HCT116 (cell line): ENCODE data around the gene LDAH. TPM values are rescaled to one million over a fixed set of nuclear protein-coding genes. Genes with fewer than 3 reads are reported as not detected.

Experiments used
- ATAC-seq: fragments of 200-7000 bp; cut with Tn5 transposase; 2 replicates; pipeline ENCODE4 v1.9.1; 2020; ENCODE audit warnings: mild to moderate bottlenecking, moderate library complexity
- BruUV-seq: library from RNA; stranded (reverse); fragments of 400-500 nt; replicated peaks from 2 replicates; lab custom pipeline; 2021; lab: Mats Ljungman, UMichigan
- CTCF ChIA-PET: fragments of 300-600 bp; sonication (Branson Sonifier 250); formaldehyde crosslinking; loops from one replicate; lab custom pipeline; 2021; ENCODE audit warnings: antibody characterized with exemption; lab: Charles Lee
- POLR2A ChIA-PET: fragments of 300-600, 350-600 bp; sonication (Branson Sonifier 250); formaldehyde crosslinking; loops from one replicate; lab custom pipeline; 2021; ENCODE audit warnings: antibody characterized with exemption; lab: Charles Lee
- RAD21 ChIA-PET, 2 experiments: fragments of 300-600 bp; sonication (Branson Sonifier 250); formaldehyde crosslinking; loops; one replicate each; lab custom pipeline; 2023; ENCODE audit warnings: low total read pairs in 2 of 2; ENCODE audit not compliant: uncharacterized antibody in 2 of 2, unreplicated experiment in 2 of 2, low non-redundant PET in 1 of 2; lab: Charles Lee
- DNase-seq: peaks from one replicate; pipeline ENCODE4 v3.0.0-alpha.2; 2010; ENCODE audit warnings: low read depth, low spot score
- H2AFZ ChIP-seq: fragments of 200-600 bp; shearing (Covaris generic), sonication (generic); 2 replicates; pipeline ENCODE4 v1.6.1; 2017; ENCODE audit warnings: low read depth, mixed run types, mixed read lengths, antibody characterized with exemption, low read length; ENCODE audit not compliant: poor library complexity, severe bottlenecking
- H3K27ac ChIP-seq: 2 replicates; pipeline ENCODE4 v1.5.1; 2012; ENCODE audit warnings: low read depth, low read length
- H3K27me3 ChIP-seq: fragments of 200-600 bp; sonication (generic); 2 replicates; pipeline ENCODE4 v1.6.1; 2016; ENCODE audit warnings: mixed run types, low read length, mixed read lengths; ENCODE audit not compliant: insufficient read depth
- H3K36me3 ChIP-seq, 2 experiments: fragments of 200-500 bp in 1 of 2; fragments of 200-600 bp in 1 of 2; sonication (Bioruptor generic) in 1 of 2; sonication (generic) in 1 of 2; 2 replicates each; pipeline versions ENCODE4 v1.5.1 to v1.6.1; 2014 to 2016; ENCODE audit warnings: low read length in 2 of 2, inconsistent platforms in 1 of 2, mixed read lengths in 1 of 2, mixed run types in 1 of 2; ENCODE audit not compliant: insufficient read depth in 2 of 2, control insufficient read depth in 1 of 2
- H3K4me1 ChIP-seq, 2 experiments: fragments of 200-600 bp in 1 of 2; sonication (generic) in 1 of 2; 2 replicates each; pipeline versions ENCODE4 v1.5.1 to v1.6.1; 2012 to 2017; ENCODE audit warnings: low read length in 2 of 2, inconsistent platforms in 1 of 2, mild to moderate bottlenecking in 1 of 2, mixed read lengths in 1 of 2, mixed run types in 1 of 2, moderate library complexity in 1 of 2; ENCODE audit not compliant: insufficient read depth in 2 of 2, control insufficient read depth in 1 of 2
- H3K4me2 ChIP-seq: fragments of 200-600 bp; sonication (generic); 2 replicates; pipeline ENCODE4 v1.6.1; 2017; ENCODE audit warnings: mixed run types, low read length, mixed read lengths
- H3K4me3 ChIP-seq, 2 experiments: fragments of 200-600 bp in 1 of 2; sonication (generic) in 1 of 2; replicated peaks in 1 of 2; 2 replicates each; pipeline ENCODE4 v1.5.1; 2011 to 2016; ENCODE audit warnings: low read length in 2 of 2, control low read depth in 1 of 2, low read depth in 1 of 2, mild to moderate bottlenecking in 1 of 2, mixed read lengths in 1 of 2, mixed run types in 1 of 2
- H3K79me2 ChIP-seq: fragments of 200-600 bp; sonication (generic); 2 replicates; pipeline ENCODE4 v1.6.1; 2017; ENCODE audit warnings: mild to moderate bottlenecking, mixed run types, low read length, moderate library complexity, mixed read lengths; ENCODE audit not compliant: insufficient read depth
- H3K9ac ChIP-seq: fragments of 200-600 bp; sonication (generic); 2 replicates; pipeline ENCODE4 v1.6.1; 2016; ENCODE audit warnings: low read length, mixed read lengths
- H3K9me2 ChIP-seq: fragments of 200-600 bp; sonication (generic), shearing (Covaris generic); 2 replicates; pipeline ENCODE4 v1.6.1; 2017; ENCODE audit warnings: mixed run types, mild to moderate bottlenecking, moderate library complexity; ENCODE audit not compliant: insufficient read depth
- H3K9me3 ChIP-seq, 2 experiments: fragments of 200-500 bp in 1 of 2; fragments of 200-600 bp in 1 of 2; sonication (Bioruptor generic) in 1 of 2; sonication (generic) in 1 of 2; 2 replicates each; pipeline ENCODE4 v1.6.1; 2014 to 2017; ENCODE audit warnings: low read length in 2 of 2, mixed read lengths in 2 of 2, inconsistent platforms in 1 of 2, low read depth in 1 of 2, mild to moderate bottlenecking in 1 of 2, mixed run types in 1 of 2, moderate library complexity in 1 of 2; ENCODE audit not compliant: control insufficient read depth in 1 of 2, insufficient read depth in 1 of 2
- H4K20me1 ChIP-seq: fragments of 200-600 bp; sonication (generic), shearing (Covaris generic); 2 replicates; pipeline ENCODE4 v1.6.1; 2017; ENCODE audit warnings: mixed run types, mild to moderate bottlenecking, moderate library complexity; ENCODE audit not compliant: insufficient read depth
- CTCF ChIP-seq, 3 experiments: fragments of 200-600 bp in 1 of 3; sonication (generic) in 1 of 3; IDR thresholded peaks in 2 of 3; conservative IDR thresholded peaks in 1 of 3; 2 replicates each; pipeline ENCODE4 v1.5.1; 2012 to 2017; ENCODE audit warnings: low read depth in 2 of 3, low read length in 2 of 3, antibody characterized with exemption in 1 of 3, borderline replicate concordance in 1 of 3, control low read depth in 1 of 3, mild to moderate bottlenecking in 1 of 3, mixed read lengths in 1 of 3, mixed run types in 1 of 3, moderate library complexity in 1 of 3; ENCODE audit not compliant: insufficient read depth in 1 of 3
- EGR1 ChIP-seq: IDR thresholded peaks from 2 replicates; pipeline ENCODE4 v1.6.1; 2012; ENCODE audit warnings: low read depth
- ELF1 ChIP-seq: IDR thresholded peaks from 2 replicates; pipeline ENCODE4 v1.6.1; 2012; ENCODE audit warnings: low read depth, borderline replicate concordance
- EZH2phosphoT487 ChIP-seq: fragments of 200-600 bp; IDR thresholded peaks from 2 replicates; pipeline ENCODE4 v1.6.1; 2018; ENCODE audit warnings: antibody characterized with exemption, borderline replicate concordance
- FOSL1 ChIP-seq: IDR thresholded peaks from 2 replicates; pipeline ENCODE4 v1.6.1; 2012; ENCODE audit warnings: low read depth
- JUND ChIP-seq: IDR thresholded peaks from 2 replicates; pipeline ENCODE4 v1.6.1; 2012
- POLR2A ChIP-seq: IDR thresholded peaks from 2 replicates; pipeline ENCODE4 v1.7.0; 2011; ENCODE audit warnings: borderline replicate concordance; ENCODE audit not compliant: insufficient read depth, insufficient read length; ENCODE audit errors: extremely low read depth
- SRF ChIP-seq: IDR thresholded peaks from 2 replicates; pipeline ENCODE4 v1.6.1; 2012; ENCODE audit warnings: low read depth
- TCF7L2 ChIP-seq: IDR thresholded peaks from 2 replicates; pipeline ENCODE4 v1.7.0; 2011; ENCODE audit warnings: borderline replicate concordance, inconsistent platforms; ENCODE audit not compliant: insufficient read depth, insufficient read length; ENCODE audit errors: extremely low read depth
- YY1 ChIP-seq: IDR thresholded peaks from 2 replicates; pipeline ENCODE4 v1.6.1; 2011; ENCODE audit warnings: low read length, low read depth, moderate library complexity, mild to moderate bottlenecking; ENCODE audit not compliant: insufficient replicate concordance; ENCODE audit errors: extremely low read depth
- ZFX ChIP-seq: fragments of 450-650 bp; IDR thresholded peaks from 2 replicates; pipeline ENCODE4 v1.6.1; 2017
- intact Hi-C: fragments of 100-400 bp; cut with micrococcal nuclease; formaldehyde crosslinking; loops from 2 replicates; pipeline ENCODE4 v1.10.0; 2022
- total RNA-seq: library from RNA; stranded (reverse); gene quantifications from one replicate; pipeline ENCODE4 v1.2.1, GENCODE V29; 2021; ENCODE audit not compliant: unreplicated experiment

Gene LDAH
- total RNA-seq, 1 experiment from 2014 or later: 25.7 TPM

- no peak for TF ChIP-seq CTCF (IDR thresholded peaks at IDR 0.05 in 2 of 3, conservative IDR thresholded peaks at IDR 0.05 in 1 of 3; ENCODE audit: borderline replicate concordance in 1 of 3, insufficient read depth in 1 of 3, low read depth in 2 of 3, low read length in 2 of 3)
- no peak for TF ChIP-seq POLR2A
- TF ChIP-seq SRF: no peak
- TF ChIP-seq ZFX: no peak
- TF ChIP-seq EGR1: no peak
- no peak for TF ChIP-seq EZH2phosphoT487
- no peak for TF ChIP-seq JUND
- no peak for TF ChIP-seq YY1
- no peak for TF ChIP-seq FOSL1
- no peak for TF ChIP-seq TCF7L2
- TF ChIP-seq ELF1: no peak
- TF ChIP-seq, all 23 proteins: peak for 0
- ChIA-PET POLR2A (no interaction called here), RAD21 (no interaction called here), CTCF (no interaction called here)
- Histone ChIP-seq H3K4me2 (no peak overlapping the region), H3K79me2 (no peaks in the 10 kb centered on the region), H3K9ac (no peak overlapping the region), H3K9me2 (no peaks in the 10 kb centered on the region), H3K9me3 (no peaks in the 10 kb centered on the region), H3K27ac (no peak overlapping the region), H3K4me3 (no peak overlapping the region), H3K36me3 (no peaks in the 10 kb centered on the region), H4K20me1 (no peaks in the 10 kb centered on the region), H3K27me3 (no peaks in the 10 kb centered on the region), H3K4me1 (no peaks in the 10 kb centered on the region), H2AFZ (no peak overlapping the region)
- no peak for DNase-seq
- intact Hi-C loops: no loop called here
- no peak for ATAC-seq
- no TSS peak for BruUV-seq
These were observed 70.6 kb downstream of the LDAH start for GRCh38 chr2:20752293-20752692.
